Measurements from ENCODE around the gene POFUT1. TPM values are rescaled to one million over a fixed set of nuclear protein-coding genes. Genes with fewer than 3 reads are reported as not detected.

The POFUT1 gene
- total RNA-seq, 1 experiment from 2014 or later = 29.4 TPM

GRCh38 chr20:32189691-32190615 is 17.7 kb upstream of the POFUT1 start (continued):
- TF ChIP-seq, protein P1, sequence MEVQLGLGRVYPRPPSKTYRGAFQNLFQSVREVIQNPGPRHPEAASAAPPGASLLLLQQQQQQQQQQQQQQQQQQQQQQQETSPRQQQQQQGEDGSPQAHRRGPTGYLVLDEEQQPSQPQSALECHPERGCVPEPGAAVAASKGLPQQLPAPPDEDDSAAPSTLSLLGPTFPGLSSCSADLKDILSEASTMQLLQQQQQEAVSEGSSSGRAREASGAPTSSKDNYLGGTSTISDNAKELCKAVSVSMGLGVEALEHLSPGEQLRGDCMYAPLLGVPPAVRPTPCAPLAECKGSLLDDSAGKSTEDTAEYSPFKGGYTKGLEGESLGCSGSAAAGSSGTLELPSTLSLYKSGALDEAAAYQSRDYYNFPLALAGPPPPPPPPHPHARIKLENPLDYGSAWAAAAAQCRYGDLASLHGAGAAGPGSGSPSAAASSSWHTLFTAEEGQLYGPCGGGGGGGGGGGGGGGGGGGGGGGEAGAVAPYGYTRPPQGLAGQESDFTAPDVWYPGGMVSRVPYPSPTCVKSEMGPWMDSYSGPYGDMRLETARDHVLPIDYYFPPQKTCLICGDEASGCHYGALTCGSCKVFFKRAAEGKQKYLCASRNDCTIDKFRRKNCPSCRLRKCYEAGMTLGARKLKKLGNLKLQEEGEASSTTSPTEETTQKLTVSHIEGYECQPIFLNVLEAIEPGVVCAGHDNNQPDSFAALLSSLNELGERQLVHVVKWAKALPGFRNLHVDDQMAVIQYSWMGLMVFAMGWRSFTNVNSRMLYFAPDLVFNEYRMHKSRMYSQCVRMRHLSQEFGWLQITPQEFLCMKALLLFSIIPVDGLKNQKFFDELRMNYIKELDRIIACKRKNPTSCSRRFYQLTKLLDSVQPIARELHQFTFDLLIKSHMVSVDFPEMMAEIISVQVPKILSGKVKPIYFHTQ (CRISPR knock-in tag; IDR thresholded peaks at IDR 0.05) = no peak
- TF ChIP-seq ETV6 (CRISPR knock-in tag; IDR thresholded peaks at IDR 0.05) (0 out of 2 replicates have a peak, but pooled peaks have one; percentile 44), CREB1 (CRISPR knock-in tag; IDR thresholded peaks at IDR 0.05) (no peak), GTF2I (CRISPR knock-in tag; conservative IDR thresholded peaks at IDR 0.05) (no peak), E2F5 (CRISPR knock-in tag; IDR thresholded peaks at IDR 0.05) (peak; percentile 85; the same call in 1 of the 2 replicates), EMX1 (CRISPR knock-in tag; IDR thresholded peaks at IDR 0.05) (peak; percentile 55; the same call in 1 of the 2 replicates), MYBL2 (CRISPR knock-in tag; IDR thresholded peaks at IDR 0.05) (no peak), ERG (CRISPR knock-in tag; IDR thresholded peaks at IDR 0.05) (no peak), CTCF (IDR thresholded peaks at IDR 0.05) (no peak), KAT7 (CRISPR knock-in tag; IDR thresholded peaks at IDR 0.05; ENCODE audit: borderline replicate concordance) (no peak), SP1 (CRISPR knock-in tag; conservative IDR thresholded peaks at IDR 0.05) (peak; percentile 72), MXD4 (CRISPR knock-in tag; IDR thresholded peaks at IDR 0.05; ENCODE audit: borderline replicate concordance) (no peak), HMGXB4 (CRISPR knock-in tag; IDR thresholded peaks at IDR 0.05) (peak; percentile 60; the same call in 1 of the 2 replicates), FOXP1 (CRISPR knock-in tag; IDR thresholded peaks at IDR 0.05; ENCODE audit: borderline replicate concordance) (no peak), ATF2 (CRISPR knock-in tag; IDR thresholded peaks at IDR 0.05; ENCODE audit: borderline replicate concordance, low read depth) (no peak), NFYB (CRISPR knock-in tag; conservative IDR thresholded peaks at IDR 0.05; ENCODE audit: low read depth) (peak; percentile 55)
- TF ChIP-seq, protein P2, sequence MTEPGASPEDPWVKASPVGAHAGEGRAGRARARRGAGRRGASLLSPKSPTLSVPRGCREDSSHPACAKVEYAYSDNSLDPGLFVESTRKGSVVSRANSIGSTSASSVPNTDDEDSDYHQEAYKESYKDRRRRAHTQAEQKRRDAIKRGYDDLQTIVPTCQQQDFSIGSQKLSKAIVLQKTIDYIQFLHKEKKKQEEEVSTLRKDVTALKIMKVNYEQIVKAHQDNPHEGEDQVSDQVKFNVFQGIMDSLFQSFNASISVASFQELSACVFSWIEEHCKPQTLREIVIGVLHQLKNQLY (CRISPR knock-in tag; IDR thresholded peaks at IDR 0.05) = 0 out of 2 replicates have a peak, but pooled peaks have one; percentile 16
- TF ChIP-seq, protein P3, sequence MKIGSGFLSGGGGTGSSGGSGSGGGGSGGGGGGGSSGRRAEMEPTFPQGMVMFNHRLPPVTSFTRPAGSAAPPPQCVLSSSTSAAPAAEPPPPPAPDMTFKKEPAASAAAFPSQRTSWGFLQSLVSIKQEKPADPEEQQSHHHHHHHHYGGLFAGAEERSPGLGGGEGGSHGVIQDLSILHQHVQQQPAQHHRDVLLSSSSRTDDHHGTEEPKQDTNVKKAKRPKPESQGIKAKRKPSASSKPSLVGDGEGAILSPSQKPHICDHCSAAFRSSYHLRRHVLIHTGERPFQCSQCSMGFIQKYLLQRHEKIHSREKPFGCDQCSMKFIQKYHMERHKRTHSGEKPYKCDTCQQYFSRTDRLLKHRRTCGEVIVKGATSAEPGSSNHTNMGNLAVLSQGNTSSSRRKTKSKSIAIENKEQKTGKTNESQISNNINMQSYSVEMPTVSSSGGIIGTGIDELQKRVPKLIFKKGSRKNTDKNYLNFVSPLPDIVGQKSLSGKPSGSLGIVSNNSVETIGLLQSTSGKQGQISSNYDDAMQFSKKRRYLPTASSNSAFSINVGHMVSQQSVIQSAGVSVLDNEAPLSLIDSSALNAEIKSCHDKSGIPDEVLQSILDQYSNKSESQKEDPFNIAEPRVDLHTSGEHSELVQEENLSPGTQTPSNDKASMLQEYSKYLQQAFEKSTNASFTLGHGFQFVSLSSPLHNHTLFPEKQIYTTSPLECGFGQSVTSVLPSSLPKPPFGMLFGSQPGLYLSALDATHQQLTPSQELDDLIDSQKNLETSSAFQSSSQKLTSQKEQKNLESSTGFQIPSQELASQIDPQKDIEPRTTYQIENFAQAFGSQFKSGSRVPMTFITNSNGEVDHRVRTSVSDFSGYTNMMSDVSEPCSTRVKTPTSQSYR (CRISPR knock-in tag; IDR thresholded peaks at IDR 0.05) = no peak
- TF ChIP-seq, protein P4, sequence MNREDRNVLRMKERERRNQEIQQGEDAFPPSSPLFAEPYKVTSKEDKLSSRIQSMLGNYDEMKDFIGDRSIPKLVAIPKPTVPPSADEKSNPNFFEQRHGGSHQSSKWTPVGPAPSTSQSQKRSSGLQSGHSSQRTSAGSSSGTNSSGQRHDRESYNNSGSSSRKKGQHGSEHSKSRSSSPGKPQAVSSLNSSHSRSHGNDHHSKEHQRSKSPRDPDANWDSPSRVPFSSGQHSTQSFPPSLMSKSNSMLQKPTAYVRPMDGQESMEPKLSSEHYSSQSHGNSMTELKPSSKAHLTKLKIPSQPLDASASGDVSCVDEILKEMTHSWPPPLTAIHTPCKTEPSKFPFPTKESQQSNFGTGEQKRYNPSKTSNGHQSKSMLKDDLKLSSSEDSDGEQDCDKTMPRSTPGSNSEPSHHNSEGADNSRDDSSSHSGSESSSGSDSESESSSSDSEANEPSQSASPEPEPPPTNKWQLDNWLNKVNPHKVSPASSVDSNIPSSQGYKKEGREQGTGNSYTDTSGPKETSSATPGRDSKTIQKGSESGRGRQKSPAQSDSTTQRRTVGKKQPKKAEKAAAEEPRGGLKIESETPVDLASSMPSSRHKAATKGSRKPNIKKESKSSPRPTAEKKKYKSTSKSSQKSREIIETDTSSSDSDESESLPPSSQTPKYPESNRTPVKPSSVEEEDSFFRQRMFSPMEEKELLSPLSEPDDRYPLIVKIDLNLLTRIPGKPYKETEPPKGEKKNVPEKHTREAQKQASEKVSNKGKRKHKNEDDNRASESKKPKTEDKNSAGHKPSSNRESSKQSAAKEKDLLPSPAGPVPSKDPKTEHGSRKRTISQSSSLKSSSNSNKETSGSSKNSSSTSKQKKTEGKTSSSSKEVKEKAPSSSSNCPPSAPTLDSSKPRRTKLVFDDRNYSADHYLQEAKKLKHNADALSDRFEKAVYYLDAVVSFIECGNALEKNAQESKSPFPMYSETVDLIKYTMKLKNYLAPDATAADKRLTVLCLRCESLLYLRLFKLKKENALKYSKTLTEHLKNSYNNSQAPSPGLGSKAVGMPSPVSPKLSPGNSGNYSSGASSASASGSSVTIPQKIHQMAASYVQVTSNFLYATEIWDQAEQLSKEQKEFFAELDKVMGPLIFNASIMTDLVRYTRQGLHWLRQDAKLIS (CRISPR knock-in tag; IDR thresholded peaks at IDR 0.05; ENCODE audit: borderline replicate concordance) = no peak
